Neural cell (in vitro differentiated cells): ENCODE data around the gene ST8SIA6. TPM values are rescaled to one million over a fixed set of nuclear protein-coding genes. Genes with fewer than 3 reads are reported as not detected.

Source experiments
- H2AFZ ChIP-seq: fragments of 200-600, 300-800 bp; sonication (generic), shearing (Covaris generic); 2 replicates; pipeline ENCODE4 v1.6.0; 2014; ENCODE audit warnings: low read depth, mild to moderate bottlenecking, antibody characterized with exemption, low read length, moderate library complexity
- H3F3A ChIP-seq: fragments of 200-600 bp; shearing (Covaris generic); 2 replicates; pipeline ENCODE4 v1.6.1; 2016; ENCODE audit warnings: mild to moderate bottlenecking, moderate library complexity, mixed read lengths, antibody characterized with exemption, low read length; ENCODE audit not compliant: insufficient read depth, poor library complexity, severe bottlenecking
- H3K27ac ChIP-seq: fragments of 200-600, 300-800 bp; sonication (generic), shearing (Covaris generic); 2 replicates; pipeline ENCODE4 v1.5.1; 2014; ENCODE audit warnings: mild to moderate bottlenecking, low read length, moderate library complexity
- H3K27me3 ChIP-seq: fragments of 300-800, 200-600 bp; sonication (generic), shearing (Covaris generic); 2 replicates; pipeline ENCODE4 v1.6.0; 2014; ENCODE audit warnings: mild to moderate bottlenecking, low read depth, low read length, moderate library complexity; ENCODE audit not compliant: insufficient read depth
- H3K36me3 ChIP-seq: fragments of 300-800, 200-600 bp; sonication (generic), shearing (Covaris generic); 2 replicates; pipeline ENCODE4 v1.5.1; 2014; ENCODE audit warnings: mild to moderate bottlenecking, antibody characterized with exemption, low read length, moderate library complexity; ENCODE audit not compliant: insufficient read depth
- H3K4me2 ChIP-seq: fragments of 300-800, 200-600 bp; sonication (generic), shearing (Covaris generic); 2 replicates; pipeline ENCODE4 v1.6.0; 2014; ENCODE audit warnings: mild to moderate bottlenecking, low read length
- H3K4me3 ChIP-seq: fragments of 300-800, 200-600 bp; sonication (generic), shearing (Covaris generic); 2 replicates; pipeline ENCODE4 v1.5.1; 2014; ENCODE audit warnings: mild to moderate bottlenecking, low read length, moderate library complexity
- H3K79me2 ChIP-seq: fragments of 200-600 bp; shearing (Covaris generic); replicated peaks from 2 replicates; pipeline ENCODE4 v1.6.0; 2014; ENCODE audit warnings: mild to moderate bottlenecking, low read length, moderate library complexity; ENCODE audit not compliant: insufficient read depth
- H3K9ac ChIP-seq: fragments of 300-800, 200-600 bp; sonication (generic), shearing (Covaris generic); 2 replicates; pipeline ENCODE4 v1.6.1; 2016; ENCODE audit warnings: mild to moderate bottlenecking, low read length, mixed read lengths
- H3K9me2 ChIP-seq: fragments of 200-600 bp; shearing (Covaris generic); 2 replicates; pipeline ENCODE4 v1.6.1; 2016; ENCODE audit warnings: mild to moderate bottlenecking, low read length, mixed read lengths; ENCODE audit not compliant: insufficient read depth
- H3K9me3 ChIP-seq: fragments of 200-600, 300-800 bp; sonication (generic), shearing (Covaris generic); 2 replicates; pipeline ENCODE4 v1.6.1; 2016; ENCODE audit warnings: mild to moderate bottlenecking, mixed run types, low read length, moderate library complexity, mixed read lengths
- H4K20me1 ChIP-seq: fragments of 200-600 bp; shearing (Covaris generic); 2 replicates; pipeline ENCODE4 v1.6.1; 2016; ENCODE audit warnings: mild to moderate bottlenecking, mixed run types; ENCODE audit not compliant: insufficient read depth
- CTCF ChIP-seq: fragments of 450-650 bp; IDR thresholded peaks from 2 replicates; pipeline ENCODE4 v1.5.1; 2014; ENCODE audit warnings: antibody characterized with exemption, mild to moderate bottlenecking, moderate library complexity; ENCODE audit not compliant: poor library complexity, severe bottlenecking
- EP300 ChIP-seq: fragments of 450-650 bp; conservative IDR thresholded peaks from 2 replicates; pipeline ENCODE4 v1.6.1; 2014; ENCODE audit warnings: antibody characterized with exemption, mild to moderate bottlenecking, moderate library complexity; ENCODE audit not compliant: poor library complexity, severe bottlenecking
- EZH2 ChIP-seq: fragments of 200-600, 300-800 bp; shearing (Covaris generic), sonication (generic); IDR thresholded peaks from 2 replicates; pipeline ENCODE4 v1.6.1; 2014; ENCODE audit warnings: antibody characterized with exemption, low read length, borderline replicate concordance, mild to moderate bottlenecking; ENCODE audit not compliant: insufficient read depth, poor library complexity, severe bottlenecking
- MXI1 ChIP-seq: fragments of 450-650 bp; conservative IDR thresholded peaks from 2 replicates; pipeline ENCODE4 v1.6.1; 2014; ENCODE audit warnings: antibody characterized with exemption, mild to moderate bottlenecking; ENCODE audit not compliant: poor library complexity, severe bottlenecking
- POLR2AphosphoS5 ChIP-seq: IDR thresholded peaks from 2 replicates; pipeline ENCODE4 v1.6.1; 2012
- RAD21 ChIP-seq: fragments of 450-650 bp; conservative IDR thresholded peaks from 2 replicates; pipeline ENCODE4 v1.6.1; 2014; ENCODE audit warnings: antibody characterized with exemption, mild to moderate bottlenecking, moderate library complexity
- REST ChIP-seq: IDR thresholded peaks from 2 replicates; pipeline ENCODE4 v1.6.1; 2012; ENCODE audit warnings: borderline replicate concordance
- SMC3 ChIP-seq: fragments of 450-650 bp; conservative IDR thresholded peaks from 2 replicates; pipeline ENCODE4 v1.6.1; 2014; ENCODE audit warnings: antibody characterized with exemption, mild to moderate bottlenecking, moderate library complexity; ENCODE audit not compliant: poor library complexity
- TAF1 ChIP-seq: IDR thresholded peaks from 2 replicates; pipeline ENCODE4 v1.6.1; 2012; ENCODE audit warnings: low read depth
- polyA plus RNA-seq: library from polyadenylated mRNA; depleted of rRNA; stranded (reverse); fragments of >200 nt; gene quantifications from 2 replicates; pipeline ENCODE4 v1.2.3, GENCODE V29; 2014

Gene ST8SIA6
- polyA plus RNA-seq, 1 donor from 2014 or later: 0.41 TPM

GRCh38 chr10:17348501-17349349 lies 105.7 kb downstream of the ST8SIA6 start:
- no peak overlapping the region for H2AFZ ChIP-seq
- no peaks in the 10 kb centered on the region for H3K9me3 ChIP-seq
- no peaks in the 10 kb centered on the region for H3K27me3 ChIP-seq
- H3K9me2 ChIP-seq: no peaks in the 10 kb centered on the region
- no peak overlapping the region for H3K9ac ChIP-seq
- H3F3A ChIP-seq: no peaks in the 10 kb centered on the region
- TF ChIP-seq MXI1: no peak
- TF ChIP-seq EZH2: no peak
- TF ChIP-seq EP300: no peak
- TF ChIP-seq RAD21: no peak
- TF ChIP-seq REST: no peak
- no peak for TF ChIP-seq TAF1
- no peak for TF ChIP-seq POLR2AphosphoS5
- no peak for TF ChIP-seq CTCF
- TF ChIP-seq SMC3: no peak
- no peaks in the 10 kb centered on the region for H4K20me1 ChIP-seq
- no peak overlapping the region for H3K4me2 ChIP-seq
- H3K27ac ChIP-seq: no peak overlapping the region
- no peak overlapping the region for H3K4me3 ChIP-seq
- no peaks in the 10 kb centered on the region for H3K36me3 ChIP-seq
- H3K79me2 ChIP-seq: no peaks in the 10 kb centered on the region

GRCh38 chr10:17348011-17348500 lies 106.3 kb downstream of the ST8SIA6 start:
- Histone ChIP-seq H3K79me2 (no peaks in the 10 kb centered on the region), H4K20me1 (no peaks in the 10 kb centered on the region), H3F3A (no peaks in the 10 kb centered on the region), H3K4me2 (no peak overlapping the region), H3K4me3 (no peak overlapping the region), H3K27ac (no peak overlapping the region), H3K36me3 (no peaks in the 10 kb centered on the region), H3K27me3 (no peaks in the 10 kb centered on the region), H3K9me2 (no peaks in the 10 kb centered on the region), H3K9me3 (no peaks in the 10 kb centered on the region), H3K9ac (no peak overlapping the region), H2AFZ (no peak overlapping the region)
- TF ChIP-seq RAD21 (no peak), REST (no peak), TAF1 (no peak), EP300 (no peak), POLR2AphosphoS5 (no peak), CTCF (no peak), SMC3 (no peak), EZH2 (no peak), MXI1 (no peak)
